H1 (cell line): Measurements from ENCODE around the gene PFKFB3. TPM values are rescaled to one million over a fixed set of nuclear protein-coding genes. Genes with fewer than 3 reads are reported as not detected.

Experiments
- CTCF ChIA-PET: fragments of 300-600 bp; sonication (Branson Sonifier 250); formaldehyde crosslinking; loops from one replicate; lab custom pipeline; 2021; ENCODE audit not compliant: partially characterized antibody; lab: Charles Lee
- POLR2A ChIA-PET: fragments of 300-600 bp; sonication (Branson Sonifier 250); formaldehyde crosslinking; loops from one replicate; lab custom pipeline; 2021; ENCODE audit warnings: inconsistent platforms; ENCODE audit not compliant: partially characterized antibody; lab: Charles Lee
- DNase-seq, 2 experiments: peaks; one replicate each; pipeline versions ENCODE4 v3.0.0 to v3.0.0-alpha.2; 2010 to 2022; ENCODE audit warnings: low spot score in 2 of 2, low read depth in 1 of 2, mixed read lengths in 1 of 2
- FAIRE-seq: peaks from 2 replicates; lab custom pipeline; 2011; peaks lifted over from hg19 to GRCh38; lab: Jason Lieb, UNC
- H2AFZ ChIP-seq: 2 replicates; pipeline ENCODE4 v1.8.1; 2012; ENCODE audit warnings: low read length, inconsistent platforms
- H2AK5ac ChIP-seq: 2 replicates; pipeline ENCODE4 v1.6.1; 2013; ENCODE audit warnings: low read depth, low read length
- H2BK120ac ChIP-seq: replicated peaks from 2 replicates; pipeline ENCODE3; 2013; ENCODE audit warnings: low read depth, low read length, inconsistent platforms
- H2BK12ac ChIP-seq: 2 replicates; pipeline ENCODE4 v1.6.1; 2013; ENCODE audit warnings: low read depth, low read length
- H2BK15ac ChIP-seq: 2 replicates; pipeline ENCODE4 v1.6.1; 2013; ENCODE audit warnings: low read length
- H2BK20ac ChIP-seq: 2 replicates; pipeline ENCODE4 v1.6.1; 2013; ENCODE audit warnings: low read length
- H2BK5ac ChIP-seq: 2 replicates; pipeline ENCODE4 v1.6.1; 2013; ENCODE audit warnings: low read depth, low read length
- H3K14ac ChIP-seq: 2 replicates; pipeline ENCODE4 v1.6.1; 2013; ENCODE audit warnings: inconsistent platforms; ENCODE audit not compliant: insufficient read length
- H3K18ac ChIP-seq: 2 replicates; pipeline ENCODE4 v1.6.1; 2013; ENCODE audit warnings: low read length; ENCODE audit errors: extremely low read depth
- H3K23ac ChIP-seq: 2 replicates; pipeline ENCODE4 v1.6.1; 2013; ENCODE audit warnings: inconsistent platforms; ENCODE audit not compliant: insufficient read length
- H3K23me2 ChIP-seq: 2 replicates; pipeline ENCODE4 v1.6.1; 2013; ENCODE audit warnings: low read depth, low read length
- H3K27ac ChIP-seq: 2 replicates; pipeline ENCODE4 v1.6.1; 2011; ENCODE audit warnings: low read depth, low read length, inconsistent platforms
- H3K27me3 ChIP-seq, 4 experiments: replicated peaks in 1 of 4; 1 replicate in 1 of 4; 2 replicates in 3 of 4; pipeline versions ENCODE4 v1.6.1 to v1.8.1; 2011 to 2013; ENCODE audit warnings: low read length in 3 of 4, mild to moderate bottlenecking in 3 of 4, inconsistent platforms in 2 of 4, mixed read lengths in 2 of 4, moderate library complexity in 1 of 4; ENCODE audit not compliant: control insufficient read depth in 3 of 4, insufficient read depth in 3 of 4; ENCODE audit errors: extremely low read depth in 1 of 4
- H3K36me3 ChIP-seq, 4 experiments: 2 replicates each; pipeline versions ENCODE4 v1.6.1 to v1.8.1; 2011 to 2013; ENCODE audit warnings: mild to moderate bottlenecking in 4 of 4, low read length in 3 of 4, moderate library complexity in 2 of 4, control low read depth in 1 of 4, inconsistent platforms in 1 of 4; ENCODE audit not compliant: insufficient read depth in 4 of 4, control insufficient read depth in 2 of 4
- H3K4ac ChIP-seq: replicated peaks from 2 replicates; pipeline ENCODE3; 2013; ENCODE audit warnings: low read length, low read depth, mixed read lengths, inconsistent platforms; ENCODE audit not compliant: insufficient read length
- H3K4me1 ChIP-seq, 4 experiments: replicated peaks in 1 of 4; 1 replicate in 1 of 4; 2 replicates in 3 of 4; pipeline versions ENCODE4 v1.6.1 to v1.8.1; 2011 to 2013; ENCODE audit warnings: low read length in 3 of 4, inconsistent platforms in 2 of 4, mixed read lengths in 1 of 4; ENCODE audit not compliant: insufficient read depth in 4 of 4, control insufficient read depth in 3 of 4
- H3K4me2 ChIP-seq, 2 experiments: 2 replicates each; pipeline versions ENCODE4 v1.6.1 to v1.8.1; 2011 to 2013; ENCODE audit warnings: low read depth in 2 of 2, low read length in 2 of 2, control low read depth in 1 of 2, inconsistent platforms in 1 of 2, mild to moderate bottlenecking in 1 of 2; ENCODE audit not compliant: insufficient read depth in 1 of 2
- H3K4me3 ChIP-seq, 4 experiments: fragments of 200-600, 300-600 bp in 1 of 4; sonication (generic), shearing (Covaris generic), sonication (Bioruptor Twin) in 1 of 4; 2 replicates each; pipeline versions ENCODE4 v1.5.1 to v1.8.1; 2011 to 2016; ENCODE audit warnings: low read length in 4 of 4, low read depth in 3 of 4, control low read depth in 2 of 4, inconsistent platforms in 2 of 4, mild to moderate bottlenecking in 2 of 4, mixed read lengths in 1 of 4, moderate library complexity in 1 of 4; ENCODE audit not compliant: insufficient read depth in 2 of 4; ENCODE audit errors: extremely low read depth in 1 of 4
- H3K56ac ChIP-seq: replicated peaks from 2 replicates; pipeline ENCODE3; 2013; ENCODE audit warnings: low read depth, mild to moderate bottlenecking, mixed read lengths, low read length, inconsistent platforms; ENCODE audit not compliant: insufficient read length
- H3K79me1 ChIP-seq: 2 replicates; pipeline ENCODE4 v1.6.1; 2013; ENCODE audit warnings: low read depth, low read length, control low read depth
- H3K79me2 ChIP-seq, 2 experiments: 2 replicates each; pipeline versions ENCODE4 v1.6.1 to v1.8.1; 2012 to 2013; ENCODE audit warnings: low read length in 2 of 2, mild to moderate bottlenecking in 2 of 2, inconsistent platforms in 1 of 2; ENCODE audit not compliant: insufficient read depth in 2 of 2, control insufficient read depth in 1 of 2
- H3K9ac ChIP-seq, 4 experiments: replicated peaks in 1 of 4; 1 replicate in 1 of 4; 2 replicates in 3 of 4; pipeline versions ENCODE4 v1.6.1 to v1.8.1; 2011 to 2013; ENCODE audit warnings: low read depth in 3 of 4, low read length in 3 of 4, control low read depth in 2 of 4, mild to moderate bottlenecking in 2 of 4, moderate library complexity in 2 of 4, inconsistent platforms in 1 of 4; ENCODE audit errors: extremely low read depth in 1 of 4
- H3K9me3 ChIP-seq, 2 experiments: 2 replicates each; pipeline versions ENCODE4 v1.6.1 to v1.8.1; 2012 to 2013; ENCODE audit warnings: mild to moderate bottlenecking in 2 of 2, moderate library complexity in 2 of 2, control low read depth in 1 of 2, inconsistent platforms in 1 of 2, low read depth in 1 of 2, low read length in 1 of 2, mixed read lengths in 1 of 2; ENCODE audit not compliant: insufficient read depth in 2 of 2
- H4K20me1 ChIP-seq, 2 experiments: replicated peaks in 1 of 2; 2 replicates each; pipeline versions ENCODE3 to v1.8.1; 2011 to 2013; ENCODE audit warnings: inconsistent platforms in 2 of 2, low read length in 2 of 2, mild to moderate bottlenecking in 1 of 2; ENCODE audit not compliant: insufficient read depth in 2 of 2, control insufficient read depth in 1 of 2
- H4K5ac ChIP-seq: 2 replicates; pipeline ENCODE4 v1.6.1; 2013; ENCODE audit warnings: low read length, low read depth, mixed read lengths, inconsistent platforms; ENCODE audit not compliant: insufficient read length
- H4K8ac ChIP-seq: 2 replicates; pipeline ENCODE4 v1.8.0; 2013; ENCODE audit warnings: mild to moderate bottlenecking, moderate library complexity, low read length, inconsistent platforms; ENCODE audit not compliant: insufficient read depth; ENCODE audit errors: extremely low read depth
- H4K91ac ChIP-seq: replicated peaks from 2 replicates; pipeline ENCODE3; 2013; ENCODE audit warnings: low read length, mixed read lengths, inconsistent platforms; ENCODE audit not compliant: insufficient read length
- ATF2 ChIP-seq: IDR thresholded peaks from 2 replicates; pipeline ENCODE4 v1.6.1; 2012; ENCODE audit warnings: low read length, inconsistent platforms
- BACH1 ChIP-seq: IDR thresholded peaks from 2 replicates; pipeline ENCODE4 v1.6.1; 2012; ENCODE audit warnings: low read length, improper control_type of control experiment
- CBX8 ChIP-seq: fragments of 300-800, 300-1000 bp; sonication (generic); IDR thresholded peaks from 2 replicates; pipeline ENCODE4 v1.7.1; 2016; ENCODE audit warnings: low read depth, low read length, borderline replicate concordance
- CEBPB ChIP-seq: IDR thresholded peaks from 2 replicates; pipeline ENCODE4 v1.6.1; 2012; ENCODE audit warnings: low read depth, low read length
- GTF2F1 ChIP-seq: IDR thresholded peaks from 2 replicates; pipeline ENCODE4 v1.6.1; 2012; ENCODE audit warnings: low read depth, low read length, improper control_type of control experiment, borderline replicate concordance
- HDAC6 ChIP-seq: IDR thresholded peaks from one replicate; pipeline ENCODE4 v1.7.1; 2012; ENCODE audit warnings: low read depth, mild to moderate bottlenecking, inconsistent platforms, low read length, moderate library complexity
- KDM1A ChIP-seq: fragments of 200-600, 300-600 bp; sonication (generic); IDR thresholded peaks from 2 replicates; pipeline ENCODE4 v1.7.1; 2016; ENCODE audit warnings: mild to moderate bottlenecking, low read length, borderline replicate concordance
- RAD21 ChIP-seq, 2 experiments: IDR thresholded peaks in 1 of 2; conservative IDR thresholded peaks in 1 of 2; 2 replicates each; pipeline ENCODE4 v1.6.1; 2011; ENCODE audit warnings: low read depth in 2 of 2, low read length in 2 of 2, improper control_type of control experiment in 1 of 2, inconsistent platforms in 1 of 2, mild to moderate bottlenecking in 1 of 2, moderate library complexity in 1 of 2
- RNF2 ChIP-seq: fragments of 200-900, 300-1000 bp; sonication (generic); IDR thresholded peaks from 2 replicates; pipeline ENCODE4 v1.7.1; 2016; ENCODE audit warnings: borderline replicate concordance, low read depth, mild to moderate bottlenecking, antibody characterized with exemption, low read length; ENCODE audit not compliant: poor library complexity, severe bottlenecking; ENCODE audit errors: missing control alignments
- RXRA ChIP-seq: IDR thresholded peaks from 2 replicates; pipeline ENCODE4 v1.6.1; 2011; ENCODE audit warnings: low read depth, mild to moderate bottlenecking, low read length, moderate library complexity; ENCODE audit not compliant: insufficient read depth
- SAP30 ChIP-seq: fragments of 300-600 bp; sonication (generic); IDR thresholded peaks from 2 replicates; pipeline ENCODE4 v1.7.1; 2012; ENCODE audit warnings: low read length, moderate library complexity, mild to moderate bottlenecking, inconsistent platforms; ENCODE audit not compliant: insufficient read depth, insufficient replicate concordance
- TEAD4 ChIP-seq: IDR thresholded peaks from 2 replicates; pipeline ENCODE4 v1.6.1; 2012; ENCODE audit warnings: low read depth, low read length, inconsistent platforms, mixed read lengths
- WGBS, 2 experiments: shearing (Covaris generic) in 1 of 2; methylation state at CpG; one replicate each; pipeline versions ENCODE4 v1.1.6 to v1.1.7; 2013 to 2015; ENCODE audit warnings: low lambda C conversion rate in 2 of 2, mixed read lengths in 2 of 2, inconsistent platforms in 1 of 2, low coverage in 1 of 2, missing lambda C conversion rate in 1 of 2; ENCODE audit not compliant: insufficient replicate concordance in 2 of 2, insufficient coverage in 1 of 2, insufficient read length in 1 of 2; ENCODE audit errors: extremely low coverage in 1 of 2, missing lambda C conversion rate in 1 of 2; 5-methylcytosine and 5-hydroxymethylcytosine counted together
- polyA plus RNA-seq, 7 experiments: library from polyadenylated mRNA; depleted of rRNA in 3 of 7; stranded (reverse) in 5 of 7; unstranded in 2 of 7; fragments of >200 nt in 5 of 7; fragments of 200-250 nt in 2 of 7; gene quantifications; 1 replicate in 5 of 7; 2 replicates in 1 of 7; 4 replicates in 1 of 7; pipeline versions ENCODE4 v1.2.1 to v1.2.3, GENCODE V29; 2011 to 2013; ENCODE audit warnings: missing spikeins in 2 of 7, mixed read lengths in 2 of 7
- total RNA-seq: library from RNA; stranded (reverse); fragmentation: NEBNext Ultra II Directional; extraction: Animal tissue kit (Norgen Biotek cat#: 25700); gene quantifications from 2 replicates; pipeline ENCODE4 v1.2.1, GENCODE V29; 2021

PFKFB3 gene
- total and polyA plus RNA-seq, 2 of the 8 experiments (the other 6 are each of a cell fraction or from before 2014, with no cell fraction given): 15.6 to 32.0 TPM

GRCh38 chr10:6227346-6227745 is 24.6 kb downstream of the PFKFB3 start:
- H3K79me1 ChIP-seq: no peaks in the 10 kb centered on the region; the same call in 1 of the 2 replicates
- no peaks in the 10 kb centered on the region for H3K23me2 ChIP-seq
- FAIRE-seq (no peak), DNase-seq (no peak)
- no peak overlapping the region for H2BK5ac ChIP-seq
- H2BK120ac ChIP-seq: no peak overlapping the region
- H2BK15ac ChIP-seq: no peak overlapping the region
- POLR2A ChIA-PET: no interaction called here
- no peak overlapping the region for H3K4me2 ChIP-seq
- H3K27ac ChIP-seq: no peak overlapping the region
- H3K9ac ChIP-seq: no peak overlapping the region
- no peak overlapping the region for H2AK5ac ChIP-seq
- H3K9me3 ChIP-seq: no peaks in the 10 kb centered on the region
- H4K8ac ChIP-seq: no peak overlapping the region
- no peaks in the 10 kb centered on the region for H3K27me3 ChIP-seq
- no peak overlapping the region for H3K56ac ChIP-seq
- H3K18ac ChIP-seq: no peak overlapping the region
- no peaks in the 10 kb centered on the region for H3K79me2 ChIP-seq
- no peak overlapping the region for H2BK20ac ChIP-seq
- CTCF ChIA-PET: interaction anchor here (0.9 kb wide), 1 partner anchor 174 kb away, joined by 4 read pairs; no protein-coding TSS in a partner anchor
- WGBS, 2 experiments: 93% methylated on average over 9 of the region's 9 CpGs; no CpG with 5 or more reads in 1 of the 2 experiments
- no peak overlapping the region for H4K91ac ChIP-seq
- H3K36me3 ChIP-seq: peaks cover 10 to 67% (median 51%) of the 10 kb centered on the region in 4 experiments
- H3K4ac ChIP-seq: no peak overlapping the region
- no peak overlapping the region for H2AFZ ChIP-seq
- no peak overlapping the region for H4K5ac ChIP-seq
- no peak overlapping the region for H3K23ac ChIP-seq
- no peak overlapping the region for H3K14ac ChIP-seq
- peaks cover 0 to 7% of the 10 kb centered on the region in 2 experiments for H4K20me1 ChIP-seq
- no peaks in the 10 kb centered on the region for H3K4me1 ChIP-seq
- no peak overlapping the region for H3K4me3 ChIP-seq
- no peak overlapping the region for H2BK12ac ChIP-seq
- no peak for TF ChIP-seq KDM1A
- no peak for TF ChIP-seq BACH1
- TF ChIP-seq TEAD4: no peak
- TF ChIP-seq RNF2: no peak
- TF ChIP-seq RXRA: no peak
- TF ChIP-seq ATF2: no peak
- no peak for TF ChIP-seq CEBPB
- TF ChIP-seq RAD21 (IDR thresholded peaks at IDR 0.05 in 1 of 2, conservative IDR thresholded peaks at IDR 0.05 in 1 of 2; ENCODE audit: low read depth in 2 of 2, low read length in 2 of 2): no peak
- no peak for TF ChIP-seq HDAC6
- TF ChIP-seq SAP30: no peak
- no peak for TF ChIP-seq CBX8
- TF ChIP-seq GTF2F1: no peak
